Measurements from ENCODE around the gene NPY4R2.
"Not testable (repeated sequence)": the region's sequence is repeated elsewhere in the genome, so short reads cannot be mapped to it uniquely, and the experiment has no call there.

DNA sequence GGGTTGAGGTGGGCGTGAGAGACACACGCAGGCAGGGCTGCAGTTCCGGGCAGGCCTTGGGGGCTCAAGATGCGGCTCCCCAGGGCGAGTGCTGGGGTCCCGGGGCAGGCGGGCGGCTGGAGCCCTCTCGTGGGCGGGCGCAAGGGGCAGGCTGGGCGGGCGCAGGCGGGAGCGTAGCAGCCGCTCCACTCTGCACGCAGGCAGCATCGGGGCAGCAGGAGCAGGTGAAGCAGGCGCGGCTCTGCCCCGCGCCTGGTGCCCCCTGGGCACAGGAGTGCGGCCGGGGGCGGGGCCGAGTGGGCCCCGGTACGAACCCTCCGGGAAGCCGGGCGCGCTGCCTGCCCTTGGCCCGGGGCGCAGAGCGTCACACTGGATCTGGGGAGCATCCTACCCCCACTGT lies at the start of gene NPY4R2:
- TF ChIP-seq, protein P1, sequence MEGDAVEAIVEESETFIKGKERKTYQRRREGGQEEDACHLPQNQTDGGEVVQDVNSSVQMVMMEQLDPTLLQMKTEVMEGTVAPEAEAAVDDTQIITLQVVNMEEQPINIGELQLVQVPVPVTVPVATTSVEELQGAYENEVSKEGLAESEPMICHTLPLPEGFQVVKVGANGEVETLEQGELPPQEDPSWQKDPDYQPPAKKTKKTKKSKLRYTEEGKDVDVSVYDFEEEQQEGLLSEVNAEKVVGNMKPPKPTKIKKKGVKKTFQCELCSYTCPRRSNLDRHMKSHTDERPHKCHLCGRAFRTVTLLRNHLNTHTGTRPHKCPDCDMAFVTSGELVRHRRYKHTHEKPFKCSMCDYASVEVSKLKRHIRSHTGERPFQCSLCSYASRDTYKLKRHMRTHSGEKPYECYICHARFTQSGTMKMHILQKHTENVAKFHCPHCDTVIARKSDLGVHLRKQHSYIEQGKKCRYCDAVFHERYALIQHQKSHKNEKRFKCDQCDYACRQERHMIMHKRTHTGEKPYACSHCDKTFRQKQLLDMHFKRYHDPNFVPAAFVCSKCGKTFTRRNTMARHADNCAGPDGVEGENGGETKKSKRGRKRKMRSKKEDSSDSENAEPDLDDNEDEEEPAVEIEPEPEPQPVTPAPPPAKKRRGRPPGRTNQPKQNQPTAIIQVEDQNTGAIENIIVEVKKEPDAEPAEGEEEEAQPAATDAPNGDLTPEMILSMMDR (IDR thresholded peaks at IDR 0.05; ENCODE audit: low read depth, low read length): not testable (repeated sequence)
- TF ChIP-seq EZH2phosphoT487 (IDR thresholded peaks at IDR 0.05; ENCODE audit: low read depth): not testable (repeated sequence)

Data from OCI-LY3 (cell line).